KMS-11 (cell line): ENCODE results near the gene LDB3.

Source experiments
- H2AFZ ChIP-seq: fragments of 200-600 bp; sonication (generic); 2 replicates; pipeline ENCODE4 v1.6.1; 2016; ENCODE audit warnings: antibody characterized with exemption, mixed run types, low read depth
- H3K27ac ChIP-seq: fragments of 200-600 bp; sonication (generic); 2 replicates; pipeline ENCODE4 v1.6.1; 2016; ENCODE audit warnings: mild to moderate bottlenecking, mixed run types
- H3K27me3 ChIP-seq: fragments of 200-600 bp; sonication (generic); 2 replicates; pipeline ENCODE4 v1.6.1; 2017; ENCODE audit warnings: mild to moderate bottlenecking, low read depth, mixed run types, moderate library complexity; ENCODE audit not compliant: insufficient read depth
- H3K36me3 ChIP-seq: fragments of 200-600 bp; sonication (generic); 2 replicates; pipeline ENCODE4 v1.6.1; 2017; ENCODE audit warnings: mild to moderate bottlenecking, mixed run types; ENCODE audit not compliant: insufficient read depth
- H3K4me1 ChIP-seq: fragments of 200-600 bp; sonication (generic); 2 replicates; pipeline ENCODE4 v1.6.1; 2016; ENCODE audit warnings: mild to moderate bottlenecking, low read depth, mixed run types; ENCODE audit not compliant: poor library complexity, severe bottlenecking
- H3K4me2 ChIP-seq: fragments of 200-600 bp; sonication (generic); 2 replicates; pipeline ENCODE4 v1.7.0; 2016; ENCODE audit warnings: mild to moderate bottlenecking, mixed run types
- H3K4me3 ChIP-seq: fragments of 200-600 bp; sonication (generic); IDR thresholded peaks from 2 replicates; pipeline ENCODE4 v1.6.1; 2017; ENCODE audit warnings: low read depth, low read length, mixed read lengths; ENCODE audit not compliant: insufficient read depth
- H3K79me2 ChIP-seq: fragments of 200-600 bp; sonication (generic); 2 replicates; pipeline ENCODE4 v1.6.1; 2016; ENCODE audit warnings: low read depth, mixed run types; ENCODE audit not compliant: insufficient read depth
- H3K9ac ChIP-seq: fragments of 200-600 bp; sonication (generic); 2 replicates; pipeline ENCODE4 v1.6.1; 2016; ENCODE audit warnings: mild to moderate bottlenecking, mixed run types
- H4K20me1 ChIP-seq: fragments of 200-600 bp; sonication (generic); 2 replicates; pipeline ENCODE4 v1.6.1; 2016; ENCODE audit warnings: mild to moderate bottlenecking, mixed run types; ENCODE audit not compliant: insufficient read depth
- CTCF ChIP-seq: fragments of 200-600 bp; sonication (generic); conservative IDR thresholded peaks from 2 replicates; pipeline ENCODE4 v1.6.1; 2017; ENCODE audit warnings: low read depth, mild to moderate bottlenecking, antibody characterized with exemption, low read length, moderate library complexity, mixed read lengths

LDB3 gene

DNA sequence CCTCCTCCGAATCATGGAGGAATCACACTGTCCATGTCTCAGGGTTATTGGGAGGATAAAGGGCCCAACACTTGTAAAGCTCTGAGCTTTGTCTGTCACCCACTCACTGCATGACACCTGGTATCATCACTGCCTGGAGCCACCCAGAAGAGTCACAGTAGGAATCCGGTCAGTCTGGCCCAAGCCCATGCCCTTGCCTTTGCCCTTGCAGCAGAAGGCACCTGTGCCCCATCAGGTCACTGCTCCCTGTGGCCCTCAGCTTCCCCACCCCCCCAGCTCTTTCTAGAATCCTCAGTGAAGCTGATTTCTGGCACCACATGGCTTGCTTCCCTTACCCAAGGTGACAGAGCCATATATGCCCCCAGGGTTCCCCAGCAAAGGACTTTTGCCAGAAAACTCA lies 14.4 kb downstream of the LDB3 start:
- no peaks in the 10 kb centered on the region for H4K20me1 ChIP-seq
- H2AFZ ChIP-seq = no peak overlapping the region
- H3K9ac ChIP-seq = no peak overlapping the region
- no peak overlapping the region for H3K27ac ChIP-seq
- no peaks in the 10 kb centered on the region for H3K79me2 ChIP-seq
- no peak for TF ChIP-seq CTCF
- H3K27me3 ChIP-seq = no peaks in the 10 kb centered on the region
- no peak overlapping the region for H3K4me2 ChIP-seq
- no peaks in the 10 kb centered on the region for H3K36me3 ChIP-seq
- no peaks in the 10 kb centered on the region for H3K4me1 ChIP-seq
- H3K4me3 ChIP-seq = no peak overlapping the region

GRCh38 chr10:86684331-86685097 lies 16.2 kb downstream of the LDB3 start:
- no peak overlapping the region for H3K4me3 ChIP-seq
- H3K27me3 ChIP-seq = no peaks in the 10 kb centered on the region
- no peak overlapping the region for H2AFZ ChIP-seq

GRCh38 chr10:86685416-86685815 lies 17.1 kb downstream of the LDB3 start:
- H3K4me1 ChIP-seq = no peaks in the 10 kb centered on the region
- no peaks in the 10 kb centered on the region for H4K20me1 ChIP-seq
- no peak overlapping the region for H2AFZ ChIP-seq
- H3K79me2 ChIP-seq = no peaks in the 10 kb centered on the region
- H3K36me3 ChIP-seq = no peaks in the 10 kb centered on the region
- H3K4me2 ChIP-seq = no peak overlapping the region
- no peak overlapping the region for H3K4me3 ChIP-seq
- H3K27me3 ChIP-seq = no peaks in the 10 kb centered on the region
- no peak overlapping the region for H3K9ac ChIP-seq
- TF ChIP-seq CTCF = no peak
- no peak overlapping the region for H3K27ac ChIP-seq

More at GRCh38 chr10:86684331-86685097, 16.2 kb downstream of the LDB3 start:
- H3K79me2 ChIP-seq = no peaks in the 10 kb centered on the region
- no peak overlapping the region for H3K9ac ChIP-seq
- H3K36me3 ChIP-seq = no peaks in the 10 kb centered on the region
- H3K27ac ChIP-seq = no peak overlapping the region
- no peaks in the 10 kb centered on the region for H3K4me1 ChIP-seq
- TF ChIP-seq CTCF = no peak
- no peaks in the 10 kb centered on the region for H4K20me1 ChIP-seq
- H3K4me2 ChIP-seq = no peak overlapping the region

DNA sequence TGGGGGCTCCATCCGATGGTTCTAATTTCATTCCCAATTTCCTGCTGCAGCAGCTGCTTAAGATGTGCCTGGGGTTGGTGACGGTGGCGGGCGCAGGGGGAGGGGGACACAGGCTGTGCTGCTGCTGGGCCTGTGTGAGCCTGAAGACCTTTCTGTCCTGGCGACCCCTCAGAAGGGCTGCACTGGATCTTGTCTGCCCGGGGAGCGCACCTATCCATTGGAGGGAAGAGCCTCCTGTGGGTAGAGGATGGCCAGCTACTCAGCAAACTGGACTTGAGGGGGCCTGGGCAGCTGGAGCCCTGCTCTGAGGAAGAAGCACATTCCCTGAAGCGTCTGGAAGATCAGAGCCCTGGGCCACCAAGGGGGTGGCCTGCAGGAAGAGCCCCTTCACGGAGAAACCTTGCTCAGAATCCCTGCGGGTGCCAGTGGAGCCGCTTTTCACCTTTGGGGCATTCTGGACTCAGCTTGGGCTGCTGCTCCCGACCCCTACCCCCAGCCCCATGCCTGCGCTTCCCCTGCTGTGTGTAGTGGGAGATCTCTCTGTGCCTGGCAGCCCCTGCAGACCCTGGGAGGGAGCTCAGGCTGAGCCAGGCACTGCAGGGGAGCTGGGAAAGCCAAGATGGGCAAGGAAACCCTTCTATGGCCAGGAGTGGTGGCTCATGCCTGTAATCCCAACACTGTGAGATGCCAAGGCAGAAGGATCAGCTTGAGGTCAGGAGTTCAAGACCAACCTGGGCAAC lies 17.8 kb downstream of the LDB3 start:
- H3K27ac ChIP-seq = no peak overlapping the region
- no peak overlapping the region for H2AFZ ChIP-seq
- TF ChIP-seq CTCF = no peak
- no peaks in the 10 kb centered on the region for H3K4me1 ChIP-seq
- no peaks in the 10 kb centered on the region for H4K20me1 ChIP-seq
- no peak overlapping the region for H3K9ac ChIP-seq
- H3K36me3 ChIP-seq = no peaks in the 10 kb centered on the region
- H3K4me2 ChIP-seq = no peak overlapping the region
- no peaks in the 10 kb centered on the region for H3K79me2 ChIP-seq
- no peaks in the 10 kb centered on the region for H3K27me3 ChIP-seq
- no peak overlapping the region for H3K4me3 ChIP-seq
